ENCODE data around the gene ACSF3. TPM values are rescaled to one million over a fixed set of nuclear protein-coding genes. Genes with fewer than 3 reads are reported as not detected.

Gene ACSF3
- total and polyA plus RNA-seq, 2 donors (not counting 1 experiment from before 2014, with no cell fraction given): 45.2 to 113 TPM

- H3K27ac Mint-ChIP-seq: no peak overlapping the region
- no peaks in the 10 kb centered on the region for H3K27me3 ChIP-seq (replicated peaks in 1 of 4; ENCODE audit: control extremely low read depth in 1 of 4, control insufficient read depth in 3 of 4, insufficient read depth in 4 of 4, low read length in 3 of 4)
- no peaks in the 10 kb centered on the region for H3K9me3 ChIP-seq (ENCODE audit: control extremely low read depth in 1 of 3, control insufficient read depth in 2 of 3, insufficient read depth in 1 of 3, low read length in 2 of 3)
- H4K20me1 ChIP-seq (ENCODE audit: control insufficient read depth, insufficient read depth, low read length, poor library complexity, severe bottlenecking): peaks cover 39% of the 10 kb centered on the region
- H3K9ac ChIP-seq (ENCODE audit: low read length): no peak overlapping the region
- H2AFZ ChIP-seq (ENCODE audit: insufficient read depth, low read depth, low read length, poor library complexity, severe bottlenecking): no peak overlapping the region
- ATAC-seq (ENCODE audit: low read depth): no peak
- no peak overlapping the region for H3K27ac ChIP-seq (ENCODE audit: low read length in 2 of 2)
- H3K4me2 ChIP-seq (replicated peaks; ENCODE audit: low read depth, low read length, poor library complexity, severe bottlenecking): no peak overlapping the region
- H3K79me2 ChIP-seq (ENCODE audit: control insufficient read depth, insufficient read depth, low read length): peaks cover 8% of the 10 kb centered on the region
- ChIA-PET CTCF (interaction anchor here (0.5 kb wide), 1 partner anchor 335 kb away, joined by 3 read pairs; no protein-coding TSS in a partner anchor), POLR2A (no interaction called here)
- H3K36me3 ChIP-seq (replicated peaks in 1 of 2; ENCODE audit: control extremely low read depth in 1 of 2, control insufficient read depth in 1 of 2, extremely low read depth in 1 of 2, insufficient read depth in 2 of 2, low read length in 1 of 2): peaks cover 0 to 57% of the 10 kb centered on the region in 2 experiments
- intact Hi-C loops (cut with micrococcal nuclease): no loop called here
- TF ChIP-seq EZH2 (IDR thresholded peaks at IDR 0.05; ENCODE audit: borderline replicate concordance, insufficient read depth, low read depth, low read length, poor library complexity, severe bottlenecking) (no peak), CTCF (IDR thresholded peaks at IDR 0.05) (no peak)
- no peaks in the 10 kb centered on the region for H3K4me1 ChIP-seq (ENCODE audit: control insufficient read depth in 2 of 2, insufficient read depth in 2 of 2, low read length in 2 of 2)
- H3K9me3 Mint-ChIP-seq (ENCODE audit: insufficient read depth): no peaks in the 10 kb centered on the region
- no peak for DNase-seq
- 96% methylated on average over 31 of the region's 31 CpGs for WGBS (ENCODE audit: insufficient coverage)
- H3K27me3 Mint-ChIP-seq: no peaks in the 10 kb centered on the region
- H3K4me3 ChIP-seq (ENCODE audit: control extremely low read depth in 1 of 5, extremely low read depth in 1 of 5, insufficient read depth in 1 of 5, low read depth in 2 of 5, low read length in 4 of 5): no peak overlapping the region
- H3K4me1 Mint-ChIP-seq: no peaks in the 10 kb centered on the region
- no peak overlapping the region for H3K4me3 Mint-ChIP-seq
Observed at GRCh38 chr16:89140981-89141883, 47.6 kb downstream of the ACSF3 start.

GRCh38 chr16:89141884-89142267 lies 48.2 kb downstream of the ACSF3 start:
- Mint-ChIP-seq H3K4me1 (no peaks in the 10 kb centered on the region), H3K4me3 (no peak overlapping the region), H3K27ac (no peak overlapping the region), H3K9me3 (ENCODE audit: insufficient read depth) (no peaks in the 10 kb centered on the region), H3K27me3 (no peaks in the 10 kb centered on the region)
- no peak overlapping the region for H3K4me3 ChIP-seq (ENCODE audit: control extremely low read depth in 1 of 5, extremely low read depth in 1 of 5, insufficient read depth in 1 of 5, low read depth in 2 of 5, low read length in 4 of 5)
- no peak overlapping the region for H3K27ac ChIP-seq (ENCODE audit: low read length in 2 of 2)
- H3K9ac ChIP-seq (ENCODE audit: low read length): no peak overlapping the region
- no peak overlapping the region for H2AFZ ChIP-seq (ENCODE audit: insufficient read depth, low read depth, low read length, poor library complexity, severe bottlenecking)
- peaks cover 33% of the 10 kb centered on the region for H4K20me1 ChIP-seq (ENCODE audit: control insufficient read depth, insufficient read depth, low read length, poor library complexity, severe bottlenecking)
- intact Hi-C loops (cut with micrococcal nuclease): no loop called here
- H3K79me2 ChIP-seq (ENCODE audit: control insufficient read depth, insufficient read depth, low read length): peaks cover 4% of the 10 kb centered on the region
- TF ChIP-seq CTCF (IDR thresholded peaks at IDR 0.05): no peak
- TF ChIP-seq EZH2 (IDR thresholded peaks at IDR 0.05; ENCODE audit: borderline replicate concordance, insufficient read depth, low read depth, low read length, poor library complexity, severe bottlenecking): no peak
- H3K4me2 ChIP-seq (replicated peaks; ENCODE audit: low read depth, low read length, poor library complexity, severe bottlenecking): no peak overlapping the region
- no peaks in the 10 kb centered on the region for H3K27me3 ChIP-seq (replicated peaks in 1 of 4; ENCODE audit: control extremely low read depth in 1 of 4, control insufficient read depth in 3 of 4, insufficient read depth in 4 of 4, low read length in 3 of 4)
- 97% methylated on average over 13 of the region's 13 CpGs for WGBS (ENCODE audit: insufficient coverage)
- ChIA-PET POLR2A (no interaction called here), CTCF (no interaction called here)
- DNase-seq (no peak), ATAC-seq (ENCODE audit: low read depth) (no peak)
- H3K9me3 ChIP-seq (ENCODE audit: control extremely low read depth in 1 of 3, control insufficient read depth in 2 of 3, insufficient read depth in 1 of 3, low read length in 2 of 3): no peaks in the 10 kb centered on the region
- no peaks in the 10 kb centered on the region for H3K4me1 ChIP-seq (ENCODE audit: control insufficient read depth in 2 of 2, insufficient read depth in 2 of 2, low read length in 2 of 2)
- peaks cover 0 to 58% of the 10 kb centered on the region in 2 experiments for H3K36me3 ChIP-seq (replicated peaks in 1 of 2; ENCODE audit: control extremely low read depth in 1 of 2, control insufficient read depth in 1 of 2, extremely low read depth in 1 of 2, insufficient read depth in 2 of 2, low read length in 1 of 2)

Measured in B cell (primary cell).